MM.1S (cell line): ENCODE measurements around the gene ISCU.

Experiments
- CTCF ChIP-seq: fragments of 300-600 bp; sonication (generic); IDR thresholded peaks from 2 replicates; pipeline ENCODE4 v1.5.1; 2016; ENCODE audit warnings: antibody characterized with exemption, low read length, mixed read lengths
- EZH2 ChIP-seq: fragments of 300-600 bp; sonication (generic); optimal IDR thresholded peaks from 2 replicates; pipeline ENCODE3; 2017; ENCODE audit warnings: low read depth, mild to moderate bottlenecking, antibody characterized with exemption, low read length, mixed read lengths
- EZH2phosphoT487 ChIP-seq: fragments of 300-600 bp; sonication (generic); IDR thresholded peaks from 2 replicates; pipeline ENCODE4 v1.6.1; 2018; ENCODE audit warnings: antibody characterized with exemption, low read length

GRCh38 chr12:108578813-108579212, 16.4 kb downstream of the ISCU start:
- no peak for TF ChIP-seq CTCF
- no peak for TF ChIP-seq EZH2
- TF ChIP-seq EZH2phosphoT487 = no peak
